HepG2 (cell line): ENCODE measurements around the gene MAPK6. TPM values are rescaled to one million over a fixed set of nuclear protein-coding genes. Genes with fewer than 3 reads are reported as not detected.

Experiments
- ATAD3A ChIP-seq: sonication (generic); formaldehyde crosslinking; IDR thresholded peaks from 2 replicates; pipeline ENCODE4 v1.4.0; 2020; ENCODE audit warnings: missing genetic modification reagents
- GABPB1 ChIP-seq: IDR thresholded peaks from 2 replicates; pipeline ENCODE4 v1.6.1; 2016; ENCODE audit warnings: mild to moderate bottlenecking, missing genetic modification reagents, moderate library complexity, missing compliant biosample characterization
- GZF1 ChIP-seq: sonication (generic); formaldehyde crosslinking; IDR thresholded peaks from 2 replicates; pipeline ENCODE4 v1.5.1; 2020; ENCODE audit warnings: mild to moderate bottlenecking, missing genetic modification reagents
- HMGXB4 ChIP-seq, 2 experiments: sonication (generic) in 1 of 2; formaldehyde crosslinking in 1 of 2; IDR thresholded peaks; 2 replicates each; pipeline versions ENCODE4 v1.4.0 to v1.6.1; 2018 to 2020; ENCODE audit warnings: missing genetic modification reagents in 2 of 2, borderline replicate concordance in 1 of 2, low read depth in 1 of 2, mild to moderate bottlenecking in 1 of 2, missing biosample characterization in 1 of 2
- KLF9 ChIP-seq: IDR thresholded peaks from 2 replicates; pipeline ENCODE4 v1.6.1; 2016; ENCODE audit warnings: low read depth
- MIER3 ChIP-seq: IDR thresholded peaks from 2 replicates; pipeline ENCODE4 v1.6.1; 2016; ENCODE audit warnings: missing compliant biosample characterization, borderline replicate concordance
- RNF219 ChIP-seq: sonication (generic); formaldehyde crosslinking; IDR thresholded peaks from 2 replicates; pipeline ENCODE4 v1.5.0; 2020; ENCODE audit warnings: mild to moderate bottlenecking, missing genetic modification reagents
- SIN3B ChIP-seq: fragments of 150-350 bp; IDR thresholded peaks from 2 replicates; pipeline ENCODE4 v1.6.1; 2014; ENCODE audit warnings: low read length
- SRSF9 ChIP-seq: fragments of 200-400 bp; formaldehyde crosslinking; IDR thresholded peaks from 2 replicates; pipeline ENCODE4 v1.6.1; 2018; ENCODE audit warnings: borderline replicate concordance, mild to moderate bottlenecking, low read depth, low read length; ENCODE audit not compliant: insufficient read depth, poor library complexity, severe bottlenecking
- ZBTB26 ChIP-seq: IDR thresholded peaks from 2 replicates; pipeline ENCODE4 v1.6.1; 2016; ENCODE audit warnings: missing compliant biosample characterization, missing genetic modification reagents, borderline replicate concordance
- ZBTB42 ChIP-seq: sonication (generic); formaldehyde crosslinking; IDR thresholded peaks from 2 replicates; pipeline ENCODE4 v1.5.0; 2020; ENCODE audit warnings: mild to moderate bottlenecking, missing genetic modification reagents
- ZNF281 ChIP-seq: sonication (generic); formaldehyde crosslinking; IDR thresholded peaks from 2 replicates; pipeline ENCODE4 v1.4.0; 2020; ENCODE audit warnings: missing genetic modification reagents, borderline replicate concordance
- ZNF3 ChIP-seq: IDR thresholded peaks from 2 replicates; pipeline ENCODE4 v1.7.0; 2017; ENCODE audit warnings: inconsistent platforms
- ZNF83 ChIP-seq: sonication (generic); formaldehyde crosslinking; IDR thresholded peaks from 2 replicates; pipeline ENCODE4 v1.4.0; 2020; ENCODE audit warnings: missing genetic modification reagents, mild to moderate bottlenecking, borderline replicate concordance
- polyA plus RNA-seq, 8 experiments: library from polyadenylated mRNA; depleted of rRNA in 3 of 8; stranded (reverse) in 7 of 8; unstranded in 1 of 8; fragments of >200 nt; fragmentation: Illumina TruSeq in 4 of 8; extraction: Trizol in 4 of 8; gene quantifications; 2 replicates each; pipeline versions ENCODE4 v1.2.1 to v1.2.3, GENCODE V29; 2011 to 2016; ENCODE audit warnings: low read depth in 4 of 8, missing spikeins in 1 of 8, mixed read lengths in 1 of 8; ENCODE audit not compliant: insufficient read depth in 1 of 8
- total RNA-seq, 5 experiments: library from RNA; depleted of rRNA; stranded (reverse); fragments of >200 nt; fragmentation: Illumina TruSeq; extraction: Trizol; gene quantifications; 2 replicates each; pipeline ENCODE4 v1.2.3, GENCODE V29; 2016; ENCODE audit warnings: low read depth in 1 of 5
- TF ChIP-seq, protein P1 (sequence below): sonication (generic); formaldehyde crosslinking; IDR thresholded peaks from 2 replicates; pipeline ENCODE4 v1.4.0; 2020; ENCODE audit warnings: missing genetic modification reagents
- TF ChIP-seq, protein P2 (sequence below): sonication (generic); formaldehyde crosslinking; IDR thresholded peaks from 2 replicates; pipeline ENCODE4 v1.4.0; 2020; ENCODE audit warnings: low read depth, mild to moderate bottlenecking, missing genetic modification reagents

Gene MAPK6
- total and polyA plus RNA-seq, 2 of the 13 experiments (the other 11 are each of a cell fraction or from before 2014, with no cell fraction given), result 89.5 to 99.7 TPM

GRCh38 chr15:51971375-51972133 is 47.5 kb upstream of the MAPK6 start, which contains the start of gene LEO1 (continued):
- TF ChIP-seq GZF1 (CRISPR knock-in tag) (no peak), ZNF281 (no peak), ATAD3A (CRISPR knock-in tag) (no peak), GABPB1 (peak; percentile 82), SRSF9 (no peak), HMGXB4 (CRISPR knock-in tag; IDR thresholded peaks at IDR 0.05; ENCODE audit: borderline replicate concordance in 1 of 2, low read depth in 1 of 2) (peak; percentile 92 to 98), ZNF83 (CRISPR knock-in tag) (no peak), RNF219 (CRISPR knock-in tag) (no peak), MIER3 (CRISPR knock-in tag) (no peak; the same call in 1 of the 2 replicates), KLF9 (CRISPR knock-in tag) (no peak), ZNF3 (CRISPR knock-in tag) (no peak), SIN3B (no peak), ZBTB42 (CRISPR knock-in tag) (peak; percentile 89), ZBTB26 (CRISPR knock-in tag) (no peak)
- TF ChIP-seq, protein P1, sequence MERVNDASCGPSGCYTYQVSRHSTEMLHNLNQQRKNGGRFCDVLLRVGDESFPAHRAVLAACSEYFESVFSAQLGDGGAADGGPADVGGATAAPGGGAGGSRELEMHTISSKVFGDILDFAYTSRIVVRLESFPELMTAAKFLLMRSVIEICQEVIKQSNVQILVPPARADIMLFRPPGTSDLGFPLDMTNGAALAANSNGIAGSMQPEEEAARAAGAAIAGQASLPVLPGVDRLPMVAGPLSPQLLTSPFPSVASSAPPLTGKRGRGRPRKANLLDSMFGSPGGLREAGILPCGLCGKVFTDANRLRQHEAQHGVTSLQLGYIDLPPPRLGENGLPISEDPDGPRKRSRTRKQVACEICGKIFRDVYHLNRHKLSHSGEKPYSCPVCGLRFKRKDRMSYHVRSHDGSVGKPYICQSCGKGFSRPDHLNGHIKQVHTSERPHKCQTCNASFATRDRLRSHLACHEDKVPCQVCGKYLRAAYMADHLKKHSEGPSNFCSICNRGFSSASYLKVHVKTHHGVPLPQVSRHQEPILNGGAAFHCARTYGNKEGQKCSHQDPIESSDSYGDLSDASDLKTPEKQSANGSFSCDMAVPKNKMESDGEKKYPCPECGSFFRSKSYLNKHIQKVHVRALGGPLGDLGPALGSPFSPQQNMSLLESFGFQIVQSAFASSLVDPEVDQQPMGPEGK, result peak; percentile 53; the same call in 1 of the 2 replicates
- TF ChIP-seq, protein P2, sequence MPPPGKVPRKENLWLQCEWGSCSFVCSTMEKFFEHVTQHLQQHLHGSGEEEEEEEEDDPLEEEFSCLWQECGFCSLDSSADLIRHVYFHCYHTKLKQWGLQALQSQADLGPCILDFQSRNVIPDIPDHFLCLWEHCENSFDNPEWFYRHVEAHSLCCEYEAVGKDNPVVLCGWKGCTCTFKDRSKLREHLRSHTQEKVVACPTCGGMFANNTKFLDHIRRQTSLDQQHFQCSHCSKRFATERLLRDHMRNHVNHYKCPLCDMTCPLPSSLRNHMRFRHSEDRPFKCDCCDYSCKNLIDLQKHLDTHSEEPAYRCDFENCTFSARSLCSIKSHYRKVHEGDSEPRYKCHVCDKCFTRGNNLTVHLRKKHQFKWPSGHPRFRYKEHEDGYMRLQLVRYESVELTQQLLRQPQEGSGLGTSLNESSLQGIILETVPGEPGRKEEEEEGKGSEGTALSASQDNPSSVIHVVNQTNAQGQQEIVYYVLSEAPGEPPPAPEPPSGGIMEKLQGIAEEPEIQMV (CRISPR knock-in tag), result peak; percentile 94
